ENCODE data around the gene FOXI3.
"Not testable (repeated sequence)": the region's sequence is repeated elsewhere in the genome, so short reads cannot be mapped to it uniquely, and the experiment has no call there.

The FOXI3 gene

GRCh38 chr2:88437010-88437409 lies 15.5 kb downstream of the FOXI3 start:
- no peak for DNase-seq

- DNase-seq, result no peak
Observed at GRCh38 chr2:88429929-88430328, 22.6 kb downstream of the FOXI3 start.

GRCh38 chr2:88423733-88424132 lies 28.8 kb downstream of the FOXI3 start:
- no peak for DNase-seq

GRCh38 chr2:88419051-88419450 lies 33.4 kb downstream of the FOXI3 start:
- DNase-seq, result not testable (repeated sequence)

GRCh38 chr2:88416016-88416663 lies 36.4 kb downstream of the FOXI3 start:
- no peak for DNase-seq

DNA sequence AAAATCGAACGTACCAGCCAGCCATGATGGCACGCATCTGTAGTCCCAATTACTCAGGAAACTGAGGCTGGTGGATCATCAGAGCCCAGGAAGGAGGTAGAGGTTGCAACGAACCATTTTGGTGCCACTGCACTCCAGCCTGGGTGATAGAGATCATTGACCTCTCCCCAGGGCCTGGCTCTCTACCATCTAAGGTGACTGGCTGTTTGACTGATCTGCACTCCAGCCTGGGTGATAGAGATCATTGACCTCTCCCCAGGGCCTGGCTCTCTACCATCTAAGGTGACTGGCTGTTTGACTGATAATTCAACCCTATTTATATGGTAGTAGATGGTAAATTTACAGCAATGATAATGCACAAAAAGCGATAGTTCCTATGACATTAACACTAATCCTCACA lies 43.6 kb downstream of the FOXI3 start:
- DNase-seq, result not testable (repeated sequence)

DNA sequence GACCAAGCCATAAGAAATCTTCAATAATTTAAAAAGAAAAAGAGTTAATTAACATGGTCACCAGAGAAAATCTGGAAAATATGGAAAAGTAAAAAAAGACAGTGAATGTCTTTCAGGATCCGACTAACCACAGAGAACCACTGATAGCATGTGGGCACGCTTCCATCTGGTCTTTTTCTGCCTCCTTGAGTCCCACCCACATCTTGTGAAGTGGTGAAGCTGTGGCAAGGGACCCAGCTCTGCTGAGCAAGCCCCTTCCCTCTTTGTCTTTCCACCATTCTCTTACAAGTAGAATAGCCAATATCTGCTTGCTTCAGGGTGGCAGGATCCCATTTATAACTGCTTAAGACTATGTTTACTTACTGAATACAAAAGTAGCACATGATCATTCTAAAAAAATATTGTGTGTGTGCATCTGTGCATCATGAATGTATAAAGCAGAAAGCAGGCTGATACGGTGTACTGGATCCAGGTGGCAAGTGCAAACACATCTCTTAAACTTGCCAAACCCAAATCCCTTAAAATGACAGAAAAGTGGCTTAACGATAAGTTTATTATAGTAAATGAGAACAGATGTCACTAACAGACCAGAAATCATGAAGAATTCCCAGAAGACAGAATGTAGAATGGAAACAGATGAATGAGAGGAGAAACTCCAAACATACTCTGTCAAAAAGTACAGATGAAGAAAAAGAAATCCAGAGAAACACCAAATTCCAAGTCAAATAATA lies 52.3 kb downstream of the FOXI3 start:
- no peak for DNase-seq

DNA sequence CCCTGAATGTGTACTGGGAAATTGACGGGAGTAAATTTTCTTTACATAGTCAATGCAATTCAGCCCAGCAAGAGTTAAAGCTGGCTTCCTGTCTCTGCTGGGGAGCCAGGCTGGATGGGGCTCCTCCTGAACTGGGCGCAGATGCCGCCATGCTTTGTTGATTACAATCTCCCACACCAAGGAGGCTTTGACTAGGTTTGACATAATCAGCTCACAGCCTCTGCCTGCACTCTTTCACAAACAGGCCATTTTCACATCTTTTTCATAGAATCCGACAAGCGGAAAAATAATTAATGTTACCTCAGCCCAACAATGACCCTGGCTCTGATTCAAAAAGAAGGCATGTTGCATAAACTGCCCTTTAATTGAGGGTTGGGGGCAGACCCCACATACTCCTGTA lies 54.3 kb downstream of the FOXI3 start:
- DNase-seq, result no peak

All from T-helper 9 cell (primary cell).